HEK293 (cell line): Measurements from ENCODE around the gene DOCK4.

Experiments used
- AEBP2 ChIP-seq: fragments of 450-650 bp; formaldehyde crosslinking; IDR thresholded peaks from 2 replicates; pipeline ENCODE4 v1.5.1; 2016; ENCODE audit warnings: missing biosample characterization, missing genetic modification characterization, borderline replicate concordance
- BCL11B ChIP-seq: fragments of 450-650 bp; formaldehyde crosslinking; IDR thresholded peaks from 2 replicates; pipeline ENCODE4 v1.5.1; 2016; ENCODE audit warnings: low read depth, missing biosample characterization, missing genetic modification characterization
- EGR2 ChIP-seq: fragments of 450-650 bp; formaldehyde crosslinking; IDR thresholded peaks from 2 replicates; pipeline ENCODE4 v1.5.1; 2016; ENCODE audit warnings: low read depth, missing biosample characterization, missing genetic modification characterization
- GLIS1 ChIP-seq: fragments of 450-650 bp; formaldehyde crosslinking; IDR thresholded peaks from 2 replicates; pipeline ENCODE4 v1.5.1; 2016; ENCODE audit warnings: missing biosample characterization, missing genetic modification characterization
- HIC1 ChIP-seq: fragments of 450-650 bp; formaldehyde crosslinking; IDR thresholded peaks from 2 replicates; pipeline ENCODE4 v1.5.1; 2016; ENCODE audit warnings: missing biosample characterization, missing genetic modification characterization
- KLF10 ChIP-seq: fragments of 450-650 bp; IDR thresholded peaks from 2 replicates; pipeline ENCODE4 v1.5.1; 2018; ENCODE audit warnings: missing biosample characterization, mild to moderate bottlenecking, missing genetic modification characterization
- OSR2 ChIP-seq: fragments of 450-650 bp; formaldehyde crosslinking; IDR thresholded peaks from 2 replicates; pipeline ENCODE4 v1.5.1; 2016; ENCODE audit warnings: missing biosample characterization, missing genetic modification characterization
- REPIN1 ChIP-seq: fragments of 450-650 bp; formaldehyde crosslinking; IDR thresholded peaks from 2 replicates; pipeline ENCODE4 v1.5.1; 2017; ENCODE audit warnings: missing biosample characterization, missing genetic modification characterization, low read depth
- SETDB1 ChIP-seq: IDR thresholded peaks from one replicate; pipeline ENCODE4 v1.6.1; 2017; ENCODE audit warnings: mild to moderate bottlenecking, low read length, moderate library complexity, mixed read lengths; ENCODE audit not compliant: insufficient read length
- ZBTB7A ChIP-seq: fragments of 450-650 bp; formaldehyde crosslinking; IDR thresholded peaks from 2 replicates; pipeline ENCODE4 v1.5.1; 2016; ENCODE audit warnings: low read depth, missing biosample characterization, missing genetic modification characterization
- ZFHX2 ChIP-seq: fragments of 450-650 bp; formaldehyde crosslinking; conservative IDR thresholded peaks from 2 replicates; pipeline ENCODE4 v1.5.1; 2016; ENCODE audit warnings: missing biosample characterization, missing genetic modification characterization
- ZNF148 ChIP-seq: fragments of 450-650 bp; formaldehyde crosslinking; IDR thresholded peaks from 2 replicates; pipeline ENCODE4 v1.5.0; 2017; ENCODE audit warnings: missing biosample characterization, missing genetic modification characterization, borderline replicate concordance
- ZNF175 ChIP-seq: fragments of 450-650 bp; formaldehyde crosslinking; IDR thresholded peaks from 2 replicates; pipeline ENCODE4 v1.5.1; 2016; ENCODE audit warnings: missing biosample characterization, missing genetic modification characterization
- ZNF221 ChIP-seq: fragments of 450-650 bp; formaldehyde crosslinking; IDR thresholded peaks from 2 replicates; pipeline ENCODE4 v1.5.1; 2017; ENCODE audit warnings: missing biosample characterization, missing genetic modification characterization, borderline replicate concordance
- ZNF302 ChIP-seq: fragments of 450-650 bp; formaldehyde crosslinking; IDR thresholded peaks from 2 replicates; pipeline ENCODE4 v1.5.1; 2016; ENCODE audit warnings: missing biosample characterization, missing genetic modification characterization, low read depth
- ZNF335 ChIP-seq: fragments of 450-650 bp; formaldehyde crosslinking; conservative IDR thresholded peaks from 2 replicates; pipeline ENCODE4 v1.5.1; 2016; ENCODE audit warnings: missing biosample characterization, missing genetic modification characterization
- ZNF354C ChIP-seq: fragments of 450-650 bp; formaldehyde crosslinking; IDR thresholded peaks from 2 replicates; pipeline ENCODE4 v1.5.1; 2016; ENCODE audit warnings: missing biosample characterization, missing genetic modification characterization, low read depth, borderline replicate concordance
- ZNF394 ChIP-seq: fragments of 450-650 bp; formaldehyde crosslinking; IDR thresholded peaks from 2 replicates; pipeline ENCODE4 v1.5.1; 2016; ENCODE audit warnings: missing biosample characterization, missing genetic modification characterization, mild to moderate bottlenecking, moderate library complexity, borderline replicate concordance
- ZNF510 ChIP-seq: fragments of 450-650 bp; formaldehyde crosslinking; IDR thresholded peaks from 2 replicates; pipeline ENCODE4 v1.5.1; 2018; ENCODE audit warnings: mild to moderate bottlenecking, missing genetic modification characterization, missing biosample characterization; ENCODE audit not compliant: insufficient replicate concordance
- ZNF664 ChIP-seq: fragments of 450-650 bp; formaldehyde crosslinking; IDR thresholded peaks from 2 replicates; pipeline ENCODE4 v1.5.1; 2016; ENCODE audit warnings: missing biosample characterization, missing genetic modification characterization
- ZNF670 ChIP-seq: fragments of 450-650 bp; formaldehyde crosslinking; IDR thresholded peaks from 2 replicates; pipeline ENCODE4 v1.5.1; 2016; ENCODE audit warnings: missing biosample characterization, missing genetic modification characterization, low read depth
- ZNF707 ChIP-seq: fragments of 450-650 bp; formaldehyde crosslinking; IDR thresholded peaks from 2 replicates; pipeline ENCODE4 v1.5.1; 2016; ENCODE audit warnings: missing biosample characterization, missing genetic modification characterization
- ZNF777 ChIP-seq: fragments of 450-650 bp; formaldehyde crosslinking; IDR thresholded peaks from 2 replicates; pipeline ENCODE4 v1.5.1; 2017; ENCODE audit warnings: missing biosample characterization, missing genetic modification characterization, borderline replicate concordance
- ZNF791 ChIP-seq: fragments of 450-650 bp; formaldehyde crosslinking; IDR thresholded peaks from 2 replicates; pipeline ENCODE4 v1.5.1; 2016; ENCODE audit warnings: missing biosample characterization, missing genetic modification characterization
- ZNF837 ChIP-seq: fragments of 450-650 bp; formaldehyde crosslinking; IDR thresholded peaks from 2 replicates; pipeline ENCODE4 v1.5.1; 2016; ENCODE audit warnings: missing biosample characterization, missing genetic modification characterization
- TF ChIP-seq, protein P1 (sequence below): fragments of 450-650 bp; IDR thresholded peaks from 2 replicates; pipeline ENCODE4 v1.5.1; 2018; ENCODE audit warnings: missing biosample characterization, missing genetic modification characterization
- TF ChIP-seq, protein P2 (sequence below): fragments of 450-650 bp; formaldehyde crosslinking; IDR thresholded peaks from 2 replicates; pipeline ENCODE4; 2016; ENCODE audit warnings: missing biosample characterization, missing genetic modification characterization
- TF ChIP-seq, protein P3 (sequence below): fragments of 450-650 bp; formaldehyde crosslinking; IDR thresholded peaks from 2 replicates; pipeline ENCODE4 v1.5.1; 2016; ENCODE audit warnings: missing biosample characterization, missing genetic modification characterization

DOCK4 gene

DNA sequence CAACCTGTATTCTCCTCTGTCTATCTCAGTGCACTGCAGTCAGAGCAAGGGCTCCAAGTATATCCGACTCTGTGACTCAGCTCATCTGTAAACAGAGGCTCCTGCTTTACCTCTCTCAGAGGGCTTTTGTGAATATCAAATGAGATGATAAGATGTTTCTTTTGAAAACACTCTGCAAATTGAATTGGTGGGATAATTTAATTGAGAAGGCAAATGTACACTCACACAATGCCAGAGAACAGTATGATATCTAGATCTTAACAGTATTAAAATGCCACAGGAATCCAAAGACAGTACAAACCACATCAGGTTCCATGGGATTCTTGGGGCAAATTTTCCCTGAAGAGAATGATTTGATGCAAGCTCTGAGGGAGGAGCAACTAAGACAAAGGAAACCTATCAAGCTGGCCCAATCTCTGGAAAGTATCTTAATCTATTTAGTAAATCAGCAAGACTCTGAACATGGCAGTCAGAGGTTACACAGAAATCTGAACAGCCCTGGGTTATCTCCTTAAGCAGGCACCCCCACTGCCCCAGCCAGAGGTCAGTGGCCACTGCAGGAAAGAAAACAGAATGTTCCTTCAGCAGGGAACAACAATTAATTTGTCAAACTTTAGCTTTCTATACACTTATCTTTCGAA is 45.9 kb downstream of the DOCK4 start (continued):
- TF ChIP-seq REPIN1 (tag by site-specific recombination) (no peak), ZNF175 (tag by site-specific recombination) (no peak), ZNF221 (no peak), BCL11B (tag by site-specific recombination) (no peak), GLIS1 (tag by site-specific recombination) (no peak), ZNF664 (tag by site-specific recombination) (no peak), AEBP2 (tag by site-specific recombination) (no peak), ZNF510 (no peak), HIC1 (no peak), ZNF148 (no peak), ZNF837 (tag by site-specific recombination) (no peak), ZNF335 (no peak), ZNF707 (tag by site-specific recombination) (no peak), ZFHX2 (tag by site-specific recombination) (no peak), ZNF302 (tag by site-specific recombination) (no peak), ZBTB7A (tag by site-specific recombination) (no peak), ZNF670 (tag by site-specific recombination) (no peak), ZNF394 (tag by site-specific recombination) (no peak), ZNF777 (tag by site-specific recombination) (no peak), ZNF791 (tag by site-specific recombination) (no peak), EGR2 (tag by site-specific recombination) (no peak), KLF10 (tag by site-specific recombination) (no peak), ZNF354C (tag by site-specific recombination) (no peak), SETDB1 (no peak), OSR2 (tag by site-specific recombination) (0 out of 2 replicates have a peak, but pooled peaks have one; percentile 15)
- TF ChIP-seq, protein P1, sequence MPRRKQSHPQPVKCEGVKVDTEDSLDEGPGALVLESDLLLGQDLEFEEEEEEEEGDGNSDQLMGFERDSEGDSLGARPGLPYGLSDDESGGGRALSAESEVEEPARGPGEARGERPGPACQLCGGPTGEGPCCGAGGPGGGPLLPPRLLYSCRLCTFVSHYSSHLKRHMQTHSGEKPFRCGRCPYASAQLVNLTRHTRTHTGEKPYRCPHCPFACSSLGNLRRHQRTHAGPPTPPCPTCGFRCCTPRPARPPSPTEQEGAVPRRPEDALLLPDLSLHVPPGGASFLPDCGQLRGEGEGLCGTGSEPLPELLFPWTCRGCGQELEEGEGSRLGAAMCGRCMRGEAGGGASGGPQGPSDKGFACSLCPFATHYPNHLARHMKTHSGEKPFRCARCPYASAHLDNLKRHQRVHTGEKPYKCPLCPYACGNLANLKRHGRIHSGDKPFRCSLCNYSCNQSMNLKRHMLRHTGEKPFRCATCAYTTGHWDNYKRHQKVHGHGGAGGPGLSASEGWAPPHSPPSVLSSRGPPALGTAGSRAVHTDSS (tag by site-specific recombination): no peak
- TF ChIP-seq, protein P2, sequence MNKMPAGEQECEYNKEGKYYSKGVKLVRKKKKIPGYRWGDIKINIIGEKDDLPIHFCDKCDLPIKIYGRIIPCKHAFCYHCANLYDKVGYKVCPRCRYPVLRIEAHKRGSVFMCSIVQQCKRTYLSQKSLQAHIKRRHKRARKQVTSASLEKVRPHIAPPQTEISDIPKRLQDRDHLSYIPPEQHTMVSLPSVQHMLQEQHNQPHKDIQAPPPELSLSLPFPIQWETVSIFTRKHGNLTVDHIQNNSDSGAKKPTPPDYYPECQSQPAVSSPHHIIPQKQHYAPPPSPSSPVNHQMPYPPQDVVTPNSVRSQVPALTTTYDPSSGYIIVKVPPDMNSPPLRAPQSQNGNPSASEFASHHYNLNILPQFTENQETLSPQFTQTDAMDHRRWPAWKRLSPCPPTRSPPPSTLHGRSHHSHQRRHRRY: no peak
- TF ChIP-seq, protein P3, sequence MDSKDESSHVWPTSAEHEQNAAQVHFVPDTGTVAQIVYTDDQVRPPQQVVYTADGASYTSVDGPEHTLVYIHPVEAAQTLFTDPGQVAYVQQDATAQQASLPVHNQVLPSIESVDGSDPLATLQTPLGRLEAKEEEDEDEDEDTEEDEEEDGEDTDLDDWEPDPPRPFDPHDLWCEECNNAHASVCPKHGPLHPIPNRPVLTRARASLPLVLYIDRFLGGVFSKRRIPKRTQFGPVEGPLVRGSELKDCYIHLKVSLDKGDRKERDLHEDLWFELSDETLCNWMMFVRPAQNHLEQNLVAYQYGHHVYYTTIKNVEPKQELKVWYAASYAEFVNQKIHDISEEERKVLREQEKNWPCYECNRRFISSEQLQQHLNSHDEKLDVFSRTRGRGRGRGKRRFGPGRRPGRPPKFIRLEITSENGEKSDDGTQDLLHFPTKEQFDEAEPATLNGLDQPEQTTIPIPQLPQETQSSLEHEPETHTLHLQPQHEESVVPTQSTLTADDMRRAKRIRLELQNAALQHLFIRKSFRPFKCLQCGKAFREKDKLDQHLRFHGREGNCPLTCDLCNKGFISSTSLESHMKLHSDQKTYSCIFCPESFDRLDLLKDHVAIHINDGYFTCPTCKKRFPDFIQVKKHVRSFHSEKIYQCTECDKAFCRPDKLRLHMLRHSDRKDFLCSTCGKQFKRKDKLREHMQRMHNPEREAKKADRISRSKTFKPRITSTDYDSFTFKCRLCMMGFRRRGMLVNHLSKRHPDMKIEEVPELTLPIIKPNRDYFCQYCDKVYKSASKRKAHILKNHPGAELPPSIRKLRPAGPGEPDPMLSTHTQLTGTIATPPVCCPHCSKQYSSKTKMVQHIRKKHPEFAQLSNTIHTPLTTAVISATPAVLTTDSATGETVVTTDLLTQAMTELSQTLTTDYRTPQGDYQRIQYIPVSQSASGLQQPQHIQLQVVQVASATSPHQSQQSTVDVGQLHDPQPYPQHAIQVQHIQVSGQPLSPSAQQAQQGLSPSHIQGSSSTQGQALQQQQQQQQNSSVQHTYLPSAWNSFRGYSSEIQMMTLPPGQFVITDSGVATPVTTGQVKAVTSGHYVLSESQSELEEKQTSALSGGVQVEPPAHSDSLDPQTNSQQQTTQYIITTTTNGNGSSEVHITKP (tag by site-specific recombination): no peak
